ENCODE results near the gene ARID1B. TPM values are rescaled to one million over a fixed set of nuclear protein-coding genes. Genes with fewer than 3 reads are reported as not detected.

The ARID1B gene
- polyA plus RNA-seq, 1 donor from 2014 or later = 21.9 TPM

DNA sequence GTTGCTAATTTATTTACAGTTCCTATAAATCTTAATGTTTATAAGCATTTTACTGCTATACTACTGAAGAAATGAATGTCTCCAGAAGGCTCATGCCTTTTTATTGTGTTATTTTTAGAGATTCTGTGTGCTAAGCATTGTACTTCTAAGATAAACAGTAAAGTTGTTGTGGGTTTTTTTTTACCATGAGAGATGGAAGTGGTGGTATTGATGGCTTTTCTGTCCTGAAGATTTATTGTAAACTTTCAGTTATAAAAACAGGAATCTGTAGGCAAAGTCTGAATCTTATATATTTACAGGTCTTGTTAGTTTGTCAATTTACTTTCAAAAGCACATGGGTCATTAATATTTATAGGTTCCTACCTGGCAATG lies 299.3 kb downstream of the ARID1B start:
- Mint-ChIP-seq H3K4me1 (peaks cover 42 to 61% (median 46%) of the 10 kb centered on the region in 3 donors), H3K27ac (no peak overlapping the region), H3K27me3 (no peaks in the 10 kb centered on the region), H3K4me3 (peak overlapping the region in 1 of 4 donors; percentile 87), H3K9me3 (peaks cover 0 to 4% (median 0%) of the 10 kb centered on the region in 3 donors), H3K36me3 (peaks cover 19% of the 10 kb centered on the region)

DNA sequence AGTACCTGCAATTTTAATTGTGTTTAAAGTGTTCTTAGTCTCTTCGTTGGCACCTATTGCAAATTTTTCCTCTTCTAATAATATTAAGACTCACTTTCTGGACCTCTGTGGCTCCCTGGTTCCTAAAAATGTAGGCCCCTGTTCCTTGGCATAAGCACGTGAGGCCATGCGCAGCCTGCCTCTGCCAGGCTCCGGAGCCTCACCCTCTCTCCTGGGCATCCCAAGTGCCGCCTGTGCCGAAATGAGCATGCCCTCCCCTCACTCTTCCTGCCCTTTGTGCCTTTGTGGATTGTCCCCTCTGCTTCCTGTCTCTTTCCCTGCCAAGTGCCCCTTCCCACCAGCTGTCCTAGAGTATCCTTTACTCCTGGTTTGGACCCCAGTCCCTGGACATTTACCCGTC lies 300.1 kb downstream of the ARID1B start:
- H3K36me3 Mint-ChIP-seq = peaks cover 15% of the 10 kb centered on the region
- peak overlapping the region in 1 of 3 donors; percentile 27 for H3K27ac Mint-ChIP-seq
- H3K4me1 Mint-ChIP-seq = peaks cover 38 to 59% (median 42%) of the 10 kb centered on the region in 3 donors
- H3K9me3 Mint-ChIP-seq = peaks cover 0 to 1% (median 0%) of the 10 kb centered on the region in 3 donors
- H3K27me3 Mint-ChIP-seq = no peaks in the 10 kb centered on the region
- peak overlapping the region in 1 of 4 donors; percentile 75 for H3K4me3 Mint-ChIP-seq

- Mint-ChIP-seq H3K27me3 (no peaks in the 10 kb centered on the region), H3K4me3 (no peak overlapping the region), H3K36me3 (peaks cover 15% of the 10 kb centered on the region), H3K27ac (no peak overlapping the region), H3K4me1 (peaks cover 46 to 64% (median 49%) of the 10 kb centered on the region in 3 donors), H3K9me3 (peaks cover 0 to 1% (median 0%) of the 10 kb centered on the region in 3 donors)
Measured at GRCh38 chr6:157078326-157078725, 301.1 kb downstream of the ARID1B start.

- H3K27ac Mint-ChIP-seq = no peak overlapping the region
- peaks cover 49 to 61% (median 51%) of the 10 kb centered on the region in 3 donors for H3K4me1 Mint-ChIP-seq
- H3K9me3 Mint-ChIP-seq = peaks cover 0 to 1% (median 0%) of the 10 kb centered on the region in 3 donors
- no peaks in the 10 kb centered on the region for H3K27me3 Mint-ChIP-seq
- peak overlapping the region in 2 of 4 donors; percentile 43 to 65 for H3K4me3 Mint-ChIP-seq
- peaks cover 12% of the 10 kb centered on the region for H3K36me3 Mint-ChIP-seq
Measured at GRCh38 chr6:157079277-157079676, 302.1 kb downstream of the ARID1B start.

GRCh38 chr6:157079771-157080170 lies 302.6 kb downstream of the ARID1B start:
- peak overlapping the region in 2 of 4 donors; percentile 23 to 43 for H3K4me3 Mint-ChIP-seq
- no peak overlapping the region for H3K27ac Mint-ChIP-seq

DNA sequence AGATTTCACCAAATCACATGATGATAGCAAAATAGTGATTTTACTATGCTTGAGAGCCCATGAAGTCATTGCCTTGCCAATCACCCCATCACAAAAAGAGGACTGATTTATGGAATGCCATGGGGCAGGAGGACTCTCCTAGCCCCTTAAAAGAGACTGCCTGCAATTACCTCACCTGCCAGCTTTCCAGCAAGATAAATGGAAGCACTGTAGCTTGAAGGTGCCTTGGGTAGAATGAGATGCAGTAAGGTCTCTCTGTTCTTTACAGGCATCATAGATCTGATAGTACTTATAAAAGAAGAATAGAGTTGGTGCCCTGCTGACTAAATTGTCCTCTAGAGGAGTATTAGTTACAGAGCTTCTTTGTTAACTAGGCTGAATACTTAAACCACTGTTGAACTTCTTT lies 303.8 kb downstream of the ARID1B start:
- Mint-ChIP-seq H3K27ac (peak overlapping the region in 1 of 3 donors; percentile 16), H3K4me3 (no peak overlapping the region), H3K27me3 (no peaks in the 10 kb centered on the region), H3K9me3 (no peaks in the 10 kb centered on the region), H3K36me3 (peaks cover 4% of the 10 kb centered on the region), H3K4me1 (peaks cover 41 to 48% (median 43%) of the 10 kb centered on the region in 3 donors)

More at GRCh38 chr6:157079771-157080170, 302.6 kb downstream of the ARID1B start:
- Mint-ChIP-seq H3K9me3 (peaks cover 0 to 1% (median 0%) of the 10 kb centered on the region in 3 donors), H3K27me3 (no peaks in the 10 kb centered on the region), H3K4me1 (peaks cover 48 to 58% (median 50%) of the 10 kb centered on the region in 3 donors), H3K36me3 (peaks cover 7% of the 10 kb centered on the region)

GRCh38 chr6:157083343-157083742 lies 306.2 kb downstream of the ARID1B start:
- Mint-ChIP-seq H3K4me1 (peaks cover 32 to 36% (median 35%) of the 10 kb centered on the region in 3 donors), H3K27me3 (no peaks in the 10 kb centered on the region), H3K4me3 (no peak overlapping the region), H3K27ac (peak overlapping the region in 1 of 3 donors; percentile 39), H3K36me3 (peaks cover 2% of the 10 kb centered on the region), H3K9me3 (no peaks in the 10 kb centered on the region)

DNA sequence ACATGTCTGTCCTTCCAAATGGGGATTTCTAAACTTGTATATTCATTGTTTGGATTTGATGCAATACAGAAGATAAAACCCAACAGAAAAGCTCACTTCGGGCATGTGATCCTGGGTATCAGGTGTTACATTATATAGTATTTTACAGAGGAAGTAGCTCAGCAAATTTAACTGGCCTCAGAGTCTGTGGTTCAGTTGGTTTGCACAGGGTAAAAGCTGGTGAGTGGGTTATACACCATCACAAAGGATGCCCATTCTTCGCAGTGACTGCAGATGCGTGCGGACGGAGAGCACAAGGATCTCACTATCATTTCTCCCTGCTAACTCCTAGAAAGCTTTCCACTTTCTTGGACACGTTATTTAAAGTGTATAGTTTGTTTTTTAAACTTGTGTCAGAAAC lies 309.5 kb downstream of the ARID1B start:
- H3K27ac Mint-ChIP-seq = no peak overlapping the region

GRCh38 chr6:157087974-157088373 lies 310.8 kb downstream of the ARID1B start:
- peak overlapping the region in 1 of 3 donors; percentile 91 for H3K27ac Mint-ChIP-seq
- H3K9me3 Mint-ChIP-seq = peaks cover 0 to 1% (median 0%) of the 10 kb centered on the region in 3 donors
- H3K4me3 Mint-ChIP-seq = no peak overlapping the region
- peaks cover 14% of the 10 kb centered on the region for H3K36me3 Mint-ChIP-seq
- no peaks in the 10 kb centered on the region for H3K27me3 Mint-ChIP-seq
- peaks cover 12 to 15% (median 13%) of the 10 kb centered on the region in 3 donors for H3K4me1 Mint-ChIP-seq

More for the DNA sequence above, 309.5 kb downstream of the ARID1B start:
- Mint-ChIP-seq H3K4me1 (peaks cover 17 to 20% (median 18%) of the 10 kb centered on the region in 3 donors), H3K9me3 (peaks cover 0 to 1% (median 0%) of the 10 kb centered on the region in 3 donors), H3K36me3 (peaks cover 12% of the 10 kb centered on the region), H3K4me3 (no peak overlapping the region), H3K27me3 (no peaks in the 10 kb centered on the region)

DNA sequence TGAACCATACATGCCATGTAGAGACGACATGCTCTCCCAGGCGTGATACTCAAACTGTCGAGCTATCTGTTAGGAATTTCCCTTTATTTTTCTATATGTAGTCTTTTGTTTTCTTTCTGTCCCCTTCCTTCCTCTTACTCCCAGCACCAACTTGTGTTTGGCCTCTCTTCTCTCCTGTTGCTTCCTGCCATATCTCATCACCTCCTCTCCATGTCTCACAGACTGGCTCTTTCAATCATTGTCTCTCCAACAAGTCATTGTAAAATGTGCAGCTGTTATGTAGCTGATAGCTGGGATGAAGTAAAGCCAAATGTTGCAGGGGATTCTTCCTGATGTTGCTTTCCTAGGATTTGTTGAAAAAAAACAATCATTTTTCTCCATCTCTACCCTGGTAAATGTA lies 311.7 kb downstream of the ARID1B start:
- Mint-ChIP-seq H3K36me3 (peaks cover 17% of the 10 kb centered on the region), H3K27ac (peak overlapping the region in 2 of 3 donors; percentile 30 to 87), H3K9me3 (peaks cover 0 to 1% (median 0%) of the 10 kb centered on the region in 3 donors), H3K27me3 (no peaks in the 10 kb centered on the region), H3K4me3 (no peak overlapping the region), H3K4me1 (peaks cover 14 to 18% (median 14%) of the 10 kb centered on the region in 3 donors)

- peaks cover 18 to 20% (median 18%) of the 10 kb centered on the region in 3 donors for H3K4me1 Mint-ChIP-seq
- peaks cover 0 to 1% (median 0%) of the 10 kb centered on the region in 3 donors for H3K9me3 Mint-ChIP-seq
- H3K27me3 Mint-ChIP-seq = no peaks in the 10 kb centered on the region
- peak overlapping the region in 1 of 3 donors; percentile 87 for H3K27ac Mint-ChIP-seq
- H3K4me3 Mint-ChIP-seq = no peak overlapping the region
- peaks cover 17% of the 10 kb centered on the region for H3K36me3 Mint-ChIP-seq
Measured at GRCh38 chr6:157089258-157089657, 312.1 kb downstream of the ARID1B start.

DNA sequence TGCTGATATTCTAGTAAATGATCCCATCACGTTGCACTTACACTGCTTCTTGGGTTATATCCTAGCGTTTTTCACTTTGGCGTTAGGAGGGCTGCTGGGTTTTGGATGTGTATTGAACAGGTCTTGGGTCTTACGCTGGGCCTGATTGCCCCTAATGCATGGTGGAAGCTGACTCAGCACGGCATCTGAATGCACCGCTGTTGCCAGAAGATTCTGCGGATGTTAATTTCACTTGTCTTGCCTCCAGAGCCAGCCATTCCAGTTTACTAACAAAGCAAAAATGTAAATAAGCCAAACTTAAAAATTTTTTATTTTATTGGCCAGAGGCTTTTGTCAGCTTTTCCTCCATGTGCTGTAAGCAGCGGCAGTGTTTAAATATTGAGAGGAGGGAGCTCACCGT lies 312.7 kb downstream of the ARID1B start:
- Mint-ChIP-seq H3K9me3 (peaks cover 0 to 1% (median 0%) of the 10 kb centered on the region in 3 donors), H3K36me3 (peaks cover 17% of the 10 kb centered on the region), H3K4me1 (peaks cover 12 to 23% (median 18%) of the 10 kb centered on the region in 3 donors), H3K4me3 (no peak overlapping the region), H3K27ac (peak overlapping the region in 1 of 3 donors; percentile 25), H3K27me3 (no peaks in the 10 kb centered on the region)

DNA sequence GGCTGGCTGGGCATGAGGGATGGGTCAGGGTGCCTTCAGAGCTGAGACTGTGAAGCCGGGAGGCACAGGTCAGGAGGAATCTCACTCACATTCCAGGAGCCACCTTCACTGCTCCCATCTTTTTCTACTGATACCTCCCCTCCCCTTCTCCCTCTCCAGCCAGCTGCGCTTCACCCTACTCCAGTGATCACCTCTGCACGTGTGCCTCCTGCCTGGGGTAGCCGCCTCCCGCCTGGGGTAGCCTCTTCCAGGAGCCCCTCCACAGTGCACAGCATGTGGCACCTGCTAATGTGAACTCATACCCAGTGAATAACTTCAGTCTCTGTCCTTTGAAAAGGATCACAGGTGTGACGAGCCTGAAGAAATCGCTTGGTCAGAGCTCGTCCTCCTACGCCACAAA lies 313.6 kb downstream of the ARID1B start:
- Mint-ChIP-seq H3K27ac (peak overlapping the region in 1 of 3 donors; percentile 25), H3K36me3 (peaks cover 17% of the 10 kb centered on the region), H3K4me1 (peaks cover 12 to 24% (median 18%) of the 10 kb centered on the region in 3 donors), H3K9me3 (peaks cover 0 to 1% (median 0%) of the 10 kb centered on the region in 3 donors), H3K27me3 (no peaks in the 10 kb centered on the region), H3K4me3 (no peak overlapping the region)

- Mint-ChIP-seq H3K36me3 (peaks cover 17% of the 10 kb centered on the region), H3K27me3 (no peaks in the 10 kb centered on the region), H3K27ac (no peak overlapping the region), H3K4me1 (peaks cover 12 to 24% (median 18%) of the 10 kb centered on the region in 3 donors), H3K9me3 (peaks cover 0 to 1% (median 0%) of the 10 kb centered on the region in 3 donors), H3K4me3 (no peak overlapping the region)
Measured at GRCh38 chr6:157091243-157091642, 314.1 kb downstream of the ARID1B start.

DNA sequence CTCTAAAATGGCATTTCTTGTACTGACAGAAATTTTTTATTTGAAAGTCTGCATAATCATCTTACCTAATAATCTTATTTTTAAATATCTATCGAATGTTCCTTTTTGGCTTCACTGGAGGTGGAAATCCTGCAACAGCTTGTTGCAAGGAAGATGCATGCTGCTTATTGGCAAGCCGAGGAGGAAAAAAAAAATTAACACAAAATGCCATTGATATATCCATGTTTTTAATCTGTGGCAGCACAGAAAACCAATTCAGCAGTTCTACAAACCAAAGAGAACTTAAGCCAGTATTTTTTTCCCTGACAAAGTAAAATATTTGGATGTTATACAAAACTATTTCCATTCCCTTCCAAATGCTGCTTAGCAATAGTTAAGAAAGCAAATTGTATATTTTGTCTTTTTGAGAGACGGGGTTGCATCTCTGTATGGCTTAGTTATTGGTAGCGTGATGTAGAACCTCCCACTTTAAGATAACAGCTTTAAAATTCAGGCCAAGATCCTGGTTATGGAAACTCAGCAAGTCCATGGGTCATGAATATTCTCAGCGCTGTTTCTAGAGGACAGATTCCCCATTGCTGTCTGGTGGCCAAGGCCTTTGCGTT lies 314.8 kb downstream of the ARID1B start:
- H3K36me3 Mint-ChIP-seq = peaks cover 19% of the 10 kb centered on the region
- H3K27me3 Mint-ChIP-seq = no peaks in the 10 kb centered on the region
- H3K4me1 Mint-ChIP-seq = peaks cover 12 to 26% (median 18%) of the 10 kb centered on the region in 3 donors
- peak overlapping the region in 1 of 3 donors; percentile 47 for H3K27ac Mint-ChIP-seq
- H3K4me3 Mint-ChIP-seq = no peak overlapping the region
- peaks cover 0 to 1% (median 0%) of the 10 kb centered on the region in 3 donors for H3K9me3 Mint-ChIP-seq

Data from IgD-negative memory B cell (primary cell).